ENCODE measurements around the gene KRTAP12-2. TPM values are rescaled to one million over a fixed set of nuclear protein-coding genes. Genes with fewer than 3 reads are reported as not detected.

The KRTAP12-2 gene
- total and polyA plus RNA-seq, 10 of the 15 experiments (the other 5 are each of a cell fraction or from before 2014, with no cell fraction given): not detected

- no peak for FAIRE-seq
- Histone ChIP-seq H3K27ac (ENCODE audit: control insufficient read depth, insufficient read depth) (no peak overlapping the region), H2AFZ (ENCODE audit: control insufficient read depth, low read depth, low read length) (no peak overlapping the region), H3K27me3 (replicated peaks in 1 of 2; ENCODE audit: control insufficient read depth in 2 of 2, insufficient read depth in 2 of 2, low read length in 1 of 2) (no peaks in the 10 kb centered on the region), H3K4me1 (ENCODE audit: control insufficient read depth, insufficient read depth, low read length) (no peaks in the 10 kb centered on the region), H3K79me2 (ENCODE audit: control insufficient read depth, insufficient read depth, low read length) (no peaks in the 10 kb centered on the region), H4K20me1 (ENCODE audit: control insufficient read depth, insufficient read depth) (no peaks in the 10 kb centered on the region), H3K4me3 (no peak overlapping the region), H3K36me3 (ENCODE audit: control insufficient read depth in 2 of 2, insufficient read depth in 2 of 2, low read length in 1 of 2) (no peaks in the 10 kb centered on the region), H3K9me3 (replicated peaks; ENCODE audit: control insufficient read depth, insufficient read depth, low read length) (peaks cover 1% of the 10 kb centered on the region; the same call in 1 of the 3 replicates), H3K9ac (ENCODE audit: control insufficient read depth, insufficient read depth, low read length) (no peak overlapping the region), H3K4me2 (ENCODE audit: control insufficient read depth, insufficient read depth) (no peak overlapping the region)
- ChIA-PET CTCF (no interaction called here), SMC1A (ENCODE audit: uncharacterized antibody, unreplicated experiment) (no interaction called here), RAD21 (ENCODE audit: unreplicated experiment) (no interaction called here), POLR2A (no interaction called here)
- in situ Hi-C loops (cut with MboI): no loop called here
- ATAC-seq: no peak
- no TSS peak for BruUV-seq (replicated peaks)
- TF ChIP-seq BCL11A (IDR thresholded peaks at IDR 0.05; ENCODE audit: low read depth, low read length) (no peak), PKNOX1 (IDR thresholded peaks at IDR 0.05) (no peak), ZNF207 (IDR thresholded peaks at IDR 0.05; ENCODE audit: borderline replicate concordance) (no peak), NR2F1 (conservative IDR thresholded peaks at IDR 0.05) (no peak), HCFC1 (IDR thresholded peaks at IDR 0.05; ENCODE audit: low read length) (no peak), TARDBP (IDR thresholded peaks at IDR 0.05; ENCODE audit: borderline replicate concordance) (no peak), IKZF2 (IDR thresholded peaks at IDR 0.05) (no peak), JUND (IDR thresholded peaks at IDR 0.05; ENCODE audit: low read depth, low read length) (no peak), RCOR1 (conservative IDR thresholded peaks at IDR 0.05; ENCODE audit: low read depth, low read length) (no peak), NBN (IDR thresholded peaks at IDR 0.05) (no peak), TAF1 (IDR thresholded peaks at IDR 0.05; ENCODE audit: borderline replicate concordance, low read depth, low read length) (no peak), DPF2 (IDR thresholded peaks at IDR 0.05) (no peak), STAT1 (conservative IDR thresholded peaks at IDR 0.05) (no peak), TCF7 (IDR thresholded peaks at IDR 0.05; ENCODE audit: borderline replicate concordance) (no peak), PAX8 (IDR thresholded peaks at IDR 0.05) (no peak), ZZZ3 (IDR thresholded peaks at IDR 0.05; ENCODE audit: control insufficient read depth, insufficient read length, low read depth) (no peak), SMAD5 (IDR thresholded peaks at IDR 0.05; ENCODE audit: low read depth) (no peak)
- TF ChIP-seq, protein P1, sequence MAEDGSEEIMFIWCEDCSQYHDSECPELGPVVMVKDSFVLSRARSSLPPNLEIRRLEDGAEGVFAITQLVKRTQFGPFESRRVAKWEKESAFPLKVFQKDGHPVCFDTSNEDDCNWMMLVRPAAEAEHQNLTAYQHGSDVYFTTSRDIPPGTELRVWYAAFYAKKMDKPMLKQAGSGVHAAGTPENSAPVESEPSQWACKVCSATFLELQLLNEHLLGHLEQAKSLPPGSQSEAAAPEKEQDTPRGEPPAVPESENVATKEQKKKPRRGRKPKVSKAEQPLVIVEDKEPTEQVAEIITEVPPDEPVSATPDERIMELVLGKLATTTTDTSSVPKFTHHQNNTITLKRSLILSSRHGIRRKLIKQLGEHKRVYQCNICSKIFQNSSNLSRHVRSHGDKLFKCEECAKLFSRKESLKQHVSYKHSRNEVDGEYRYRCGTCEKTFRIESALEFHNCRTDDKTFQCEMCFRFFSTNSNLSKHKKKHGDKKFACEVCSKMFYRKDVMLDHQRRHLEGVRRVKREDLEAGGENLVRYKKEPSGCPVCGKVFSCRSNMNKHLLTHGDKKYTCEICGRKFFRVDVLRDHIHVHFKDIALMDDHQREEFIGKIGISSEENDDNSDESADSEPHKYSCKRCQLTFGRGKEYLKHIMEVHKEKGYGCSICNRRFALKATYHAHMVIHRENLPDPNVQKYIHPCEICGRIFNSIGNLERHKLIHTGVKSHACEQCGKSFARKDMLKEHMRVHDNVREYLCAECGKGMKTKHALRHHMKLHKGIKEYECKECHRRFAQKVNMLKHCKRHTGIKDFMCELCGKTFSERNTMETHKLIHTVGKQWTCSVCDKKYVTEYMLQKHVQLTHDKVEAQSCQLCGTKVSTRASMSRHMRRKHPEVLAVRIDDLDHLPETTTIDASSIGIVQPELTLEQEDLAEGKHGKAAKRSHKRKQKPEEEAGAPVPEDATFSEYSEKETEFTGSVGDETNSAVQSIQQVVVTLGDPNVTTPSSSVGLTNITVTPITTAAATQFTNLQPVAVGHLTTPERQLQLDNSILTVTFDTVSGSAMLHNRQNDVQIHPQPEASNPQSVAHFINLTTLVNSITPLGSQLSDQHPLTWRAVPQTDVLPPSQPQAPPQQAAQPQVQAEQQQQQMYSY (CRISPR knock-in tag; IDR thresholded peaks at IDR 0.05): no peak
- TF ChIP-seq, protein P2, sequence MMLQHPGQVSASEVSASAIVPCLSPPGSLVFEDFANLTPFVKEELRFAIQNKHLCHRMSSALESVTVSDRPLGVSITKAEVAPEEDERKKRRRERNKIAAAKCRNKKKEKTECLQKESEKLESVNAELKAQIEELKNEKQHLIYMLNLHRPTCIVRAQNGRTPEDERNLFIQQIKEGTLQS (IDR thresholded peaks at IDR 0.05; ENCODE audit: borderline replicate concordance, extremely low read depth, low read depth, low read length): no peak
- intact Hi-C loops (cut with micrococcal nuclease; ENCODE audit: unreplicated experiment): no loop called here
- no peak for DNase-seq (ENCODE audit: low read depth, low spot score)
- 59% methylated on average over 12 of the region's 12 CpGs for WGBS (ENCODE audit: insufficient coverage, insufficient replicate concordance, low lambda C conversion rate, missing lambda C conversion rate)
These were observed 27.4 kb downstream of the KRTAP12-2 start for GRCh38 chr21:44639331-44639655.
